SK-N-SH treated with all-trans-retinoic acid at 6 μM for 48 hours (cell line): ENCODE data around the gene CHCHD1.

Experiments
- ATAC-seq: fragments of 200-7000 bp; cut with Tn5 transposase; 3 replicates; pipeline ENCODE4 v1.9.1; 2020; ENCODE audit warnings: mild to moderate bottlenecking, moderate library complexity
- CREB5 ChIP-seq: fragments of 250-450 bp; sonication (Bioruptor Pico); IDR thresholded peaks from 2 replicates; pipeline ENCODE4 v1.5.1; 2020; ENCODE audit warnings: low read depth, mild to moderate bottlenecking, moderate library complexity
- ESRRG ChIP-seq: fragments of 250-450 bp; sonication (Bioruptor Pico); IDR thresholded peaks from 2 replicates; pipeline ENCODE4 v1.6.1; 2021; ENCODE audit warnings: mild to moderate bottlenecking
- GLIS3 ChIP-seq: fragments of 250-450 bp; sonication (Bioruptor Pico); IDR thresholded peaks from 2 replicates; pipeline ENCODE4 v1.5.0; 2020; ENCODE audit warnings: mild to moderate bottlenecking, moderate library complexity
- ISL1 ChIP-seq: fragments of 250-450 bp; sonication (Bioruptor Pico); IDR thresholded peaks from 2 replicates; pipeline ENCODE4 v2.1.2; 2022; ENCODE audit warnings: mild to moderate bottlenecking, moderate library complexity
- OSR1 ChIP-seq: fragments of 250-450 bp; sonication (Bioruptor Pico); IDR thresholded peaks from 2 replicates; pipeline ENCODE4 v1.8.0; 2022; ENCODE audit warnings: moderate library complexity, mild to moderate bottlenecking, inconsistent platforms
- POU6F1 ChIP-seq: fragments of 250-450 bp; sonication (Bioruptor Pico); IDR thresholded peaks from 2 replicates; pipeline ENCODE4 v1.8.0; 2021; ENCODE audit warnings: low read depth, mild to moderate bottlenecking, moderate library complexity, borderline replicate concordance
- PPARA ChIP-seq: fragments of 250-450 bp; sonication (Bioruptor Pico); IDR thresholded peaks from 2 replicates; pipeline ENCODE4 v1.5.0; 2020; ENCODE audit warnings: mild to moderate bottlenecking, borderline replicate concordance
- SNAI2 ChIP-seq: fragments of 250-450 bp; sonication (Bioruptor Pico); IDR thresholded peaks from 2 replicates; pipeline ENCODE4 v1.5.0; 2020; ENCODE audit warnings: mild to moderate bottlenecking, moderate library complexity
- TCF4 ChIP-seq: fragments of 250-450 bp; sonication (Bioruptor Pico); IDR thresholded peaks from 2 replicates; pipeline ENCODE4 v1.8.0; 2021; ENCODE audit warnings: mild to moderate bottlenecking, moderate library complexity, borderline replicate concordance
- TOX ChIP-seq: fragments of 250-450 bp; sonication (Bioruptor Pico); IDR thresholded peaks from 2 replicates; pipeline ENCODE4 v1.8.0; 2021; ENCODE audit warnings: mild to moderate bottlenecking, moderate library complexity, borderline replicate concordance
- TSHZ2 ChIP-seq: fragments of 250-450 bp; sonication (Bioruptor Pico); IDR thresholded peaks from 2 replicates; pipeline ENCODE4 v1.5.0; 2020; ENCODE audit warnings: mild to moderate bottlenecking, moderate library complexity
- ZC3H10 ChIP-seq: fragments of 250-450 bp; sonication (Bioruptor Pico); IDR thresholded peaks from 2 replicates; pipeline ENCODE4 v1.5.1; 2021; ENCODE audit warnings: mild to moderate bottlenecking, moderate library complexity
- ZFP3 ChIP-seq: fragments of 250-450 bp; sonication (Bioruptor Pico); IDR thresholded peaks from 2 replicates; pipeline ENCODE4 v1.5.0; 2020; ENCODE audit warnings: mild to moderate bottlenecking, moderate library complexity
- ZFP30 ChIP-seq: fragments of 450-650 bp; formaldehyde crosslinking; IDR thresholded peaks from 2 replicates; pipeline ENCODE4 v1.5.0; 2022; ENCODE audit warnings: mild to moderate bottlenecking, moderate library complexity
- ZNF565 ChIP-seq: fragments of 450-650 bp; formaldehyde crosslinking; conservative IDR thresholded peaks from 2 replicates; pipeline ENCODE4 v1.5.0; 2020; ENCODE audit warnings: low read depth, mild to moderate bottlenecking, moderate library complexity
- ZNF8 ChIP-seq: fragments of 450-650 bp; formaldehyde crosslinking; IDR thresholded peaks from 2 replicates; pipeline ENCODE4 v1.5.0; 2020; ENCODE audit warnings: mild to moderate bottlenecking, moderate library complexity
- TF ChIP-seq, protein P1 (sequence below): fragments of 250-450 bp; sonication (Bioruptor Pico); IDR thresholded peaks from 2 replicates; pipeline ENCODE4 v1.8.0; 2020; ENCODE audit warnings: mild to moderate bottlenecking, moderate library complexity, borderline replicate concordance
- TF ChIP-seq, protein P2 (sequence below): fragments of 250-450 bp; sonication (Bioruptor Pico); IDR thresholded peaks from 2 replicates; pipeline ENCODE4 v1.5.1; 2021; ENCODE audit warnings: mild to moderate bottlenecking, moderate library complexity

CHCHD1 gene

GRCh38 chr10:73781879-73782748, at the start of gene CHCHD1:
Gene CHCHD1, plus strand, starts transcription at chr10:73782048. Its CDS starts 28 bp downstream, at chr10:73782076.
- TF ChIP-seq TOX (CRISPR knock-in tag) (no peak), TCF4 (CRISPR knock-in tag) (no peak), ZNF565 (no peak), ZNF8 (CRISPR knock-in tag) (no peak), OSR1 (CRISPR knock-in tag) (no peak), GLIS3 (CRISPR knock-in tag) (no peak), SNAI2 (CRISPR knock-in tag) (no peak), TSHZ2 (CRISPR knock-in tag) (no peak), CREB5 (CRISPR knock-in tag) (no peak), ESRRG (no peak), PPARA (CRISPR knock-in tag) (no peak)
- TF ChIP-seq, protein P1, sequence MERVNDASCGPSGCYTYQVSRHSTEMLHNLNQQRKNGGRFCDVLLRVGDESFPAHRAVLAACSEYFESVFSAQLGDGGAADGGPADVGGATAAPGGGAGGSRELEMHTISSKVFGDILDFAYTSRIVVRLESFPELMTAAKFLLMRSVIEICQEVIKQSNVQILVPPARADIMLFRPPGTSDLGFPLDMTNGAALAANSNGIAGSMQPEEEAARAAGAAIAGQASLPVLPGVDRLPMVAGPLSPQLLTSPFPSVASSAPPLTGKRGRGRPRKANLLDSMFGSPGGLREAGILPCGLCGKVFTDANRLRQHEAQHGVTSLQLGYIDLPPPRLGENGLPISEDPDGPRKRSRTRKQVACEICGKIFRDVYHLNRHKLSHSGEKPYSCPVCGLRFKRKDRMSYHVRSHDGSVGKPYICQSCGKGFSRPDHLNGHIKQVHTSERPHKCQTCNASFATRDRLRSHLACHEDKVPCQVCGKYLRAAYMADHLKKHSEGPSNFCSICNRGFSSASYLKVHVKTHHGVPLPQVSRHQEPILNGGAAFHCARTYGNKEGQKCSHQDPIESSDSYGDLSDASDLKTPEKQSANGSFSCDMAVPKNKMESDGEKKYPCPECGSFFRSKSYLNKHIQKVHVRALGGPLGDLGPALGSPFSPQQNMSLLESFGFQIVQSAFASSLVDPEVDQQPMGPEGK (CRISPR knock-in tag) = no peak
- TF ChIP-seq, protein P2, sequence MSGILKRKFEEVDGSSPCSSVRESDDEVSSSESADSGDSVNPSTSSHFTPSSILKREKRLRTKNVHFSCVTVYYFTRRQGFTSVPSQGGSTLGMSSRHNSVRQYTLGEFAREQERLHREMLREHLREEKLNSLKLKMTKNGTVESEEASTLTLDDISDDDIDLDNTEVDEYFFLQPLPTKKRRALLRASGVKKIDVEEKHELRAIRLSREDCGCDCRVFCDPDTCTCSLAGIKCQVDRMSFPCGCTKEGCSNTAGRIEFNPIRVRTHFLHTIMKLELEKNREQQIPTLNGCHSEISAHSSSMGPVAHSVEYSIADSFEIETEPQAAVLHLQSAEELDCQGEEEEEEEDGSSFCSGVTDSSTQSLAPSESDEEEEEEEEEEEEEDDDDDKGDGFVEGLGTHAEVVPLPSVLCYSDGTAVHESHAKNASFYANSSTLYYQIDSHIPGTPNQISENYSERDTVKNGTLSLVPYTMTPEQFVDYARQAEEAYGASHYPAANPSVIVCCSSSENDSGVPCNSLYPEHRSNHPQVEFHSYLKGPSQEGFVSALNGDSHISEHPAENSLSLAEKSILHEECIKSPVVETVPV (CRISPR knock-in tag) = no peak
- ATAC-seq = peak; percentile 78

GRCh38 chr10:73732426-73732825, 49.4 kb upstream of the CHCHD1 start:
- no peak for TF ChIP-seq ZFP30 (CRISPR knock-in tag)
- TF ChIP-seq SNAI2 (CRISPR knock-in tag) = no peak
- TF ChIP-seq CREB5 (CRISPR knock-in tag) = no peak
- TF ChIP-seq, protein P1 (CRISPR knock-in tag) = no peak
- no peak for TF ChIP-seq GLIS3 (CRISPR knock-in tag)
- TF ChIP-seq ZFP3 (CRISPR knock-in tag) = no peak
- no peak for ATAC-seq

DNA sequence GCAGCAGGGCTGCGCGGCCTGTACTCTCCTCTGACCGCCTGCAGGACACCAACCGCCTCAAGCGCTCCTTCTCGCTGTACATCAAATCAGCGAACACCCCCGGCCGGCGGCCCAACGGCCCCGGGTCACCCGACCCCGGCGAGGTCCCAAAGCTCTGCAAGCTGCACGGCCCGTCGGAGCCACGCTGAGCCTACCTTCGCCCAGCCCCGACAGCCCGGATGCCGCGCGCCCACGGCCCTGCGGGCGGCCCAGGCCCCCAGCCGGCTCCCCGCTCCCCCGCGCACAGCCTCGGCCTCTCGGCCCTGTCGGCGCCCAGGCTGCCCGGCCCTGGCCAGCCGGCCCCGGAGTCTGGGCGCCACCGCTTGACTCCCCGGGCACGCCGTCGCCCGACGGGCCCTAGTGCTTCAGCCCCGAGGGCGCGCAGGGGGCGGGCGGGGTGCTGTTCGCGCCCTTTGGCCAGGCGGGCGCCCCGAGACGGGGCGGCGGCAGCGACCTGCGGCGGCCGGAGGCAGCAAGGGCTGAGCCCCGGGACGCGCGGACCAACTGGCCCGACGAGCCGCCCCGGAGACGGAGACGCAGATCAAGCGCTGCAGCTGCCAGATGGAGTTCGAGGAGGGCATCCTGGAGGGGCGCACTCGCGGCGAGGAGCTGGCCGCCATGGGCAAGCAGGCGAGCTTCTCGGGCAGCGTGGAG, 48.8 kb upstream of the CHCHD1 start:
- no peak for TF ChIP-seq ESRRG
- TF ChIP-seq ZC3H10 = no peak
- TF ChIP-seq POU6F1 (CRISPR knock-in tag) = no peak
- no peak for TF ChIP-seq ZFP3 (CRISPR knock-in tag)
- TF ChIP-seq ISL1 = no peak
- TF ChIP-seq OSR1 (CRISPR knock-in tag) = no peak
- no peak for TF ChIP-seq GLIS3 (CRISPR knock-in tag)
- no peak for TF ChIP-seq TOX (CRISPR knock-in tag)
- ATAC-seq = no peak
